Measurements from ENCODE around the gene DCC. TPM values are rescaled to one million over a fixed set of nuclear protein-coding genes. Genes with fewer than 3 reads are reported as not detected.

DCC gene
- total and polyA plus RNA-seq, 2 of the 8 experiments (the other 6 are each of a cell fraction or from before 2014, with no cell fraction given) = 0.14 to 1.4 TPM

- TF ChIP-seq SRF (IDR thresholded peaks at IDR 0.05; ENCODE audit: low read depth, low read length) = no peak
Observed at GRCh38 chr18:52544086-52544485, 204.1 kb downstream of the DCC start (continued).

Measured in H1 (cell line).